Measurements from ENCODE around the gene LRP1-AS.

DNA sequence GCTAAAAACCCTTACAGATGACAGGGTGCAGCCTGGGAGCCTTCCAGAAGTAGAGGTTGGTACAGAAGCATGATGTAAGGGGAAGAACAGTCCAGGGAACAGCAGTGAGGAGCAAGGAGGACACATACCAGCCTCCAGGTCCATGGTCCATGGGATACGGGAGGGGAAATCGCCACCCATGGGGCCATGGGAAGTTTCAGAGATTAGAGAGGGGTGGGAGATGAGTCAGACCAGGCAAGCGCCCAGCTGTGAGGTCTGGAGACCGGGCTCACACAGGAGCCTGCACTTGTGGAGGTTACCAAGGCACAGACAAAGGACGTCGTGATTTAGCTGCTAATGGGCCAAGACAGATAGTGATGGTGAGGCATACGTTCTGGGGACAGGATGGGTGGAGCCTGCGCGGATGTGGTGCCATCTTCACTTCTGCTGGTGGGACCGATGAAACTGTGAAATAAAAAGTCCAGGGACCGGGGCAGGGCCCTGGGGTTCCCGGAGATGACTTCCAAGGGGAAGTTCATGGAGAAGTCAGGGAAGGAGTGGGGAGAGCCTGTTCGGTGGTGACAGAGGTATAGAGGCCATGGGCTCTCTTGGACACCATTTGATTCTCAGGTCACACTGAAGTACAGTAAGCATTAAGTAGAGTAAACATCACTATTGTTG, 17.7 kb upstream of the LRP1-AS start:
- TF ChIP-seq CTCF (IDR thresholded peaks at IDR 0.05), result no peak
- no peak for TF ChIP-seq POLR2A (IDR thresholded peaks at IDR 0.05)

Measured in lower leg skin (tissue), 3 donors.